Head of caudate nucleus (tissue), 42 donors: Measurements from ENCODE around the gene GNRH2.
"Not testable (repeated sequence)": the region's sequence is repeated elsewhere in the genome, so short reads cannot be mapped to it uniquely, and the experiment has no call there.

ENCODE experiments used
- DNase-seq, 42 donors: peaks; one replicate each; pipeline versions ENCODE4 v3.0.0 to v3.0.0-alpha.2; 2020 to 2021; ENCODE audit warnings: mixed read lengths in 7 of 42
- intact Hi-C: fragments of 100-400 bp; cut with DNase I; formaldehyde crosslinking; loops from one replicate; pipeline ENCODE4 v1.15.0; 2022

Gene GNRH2

GRCh38 chr20:3039426-3039825 lies 4.0 kb upstream of the GNRH2 start:
- intact Hi-C loops, result no loop called here
- no peak for DNase-seq

GRCh38 chr20:3040086-3040485 lies 3.3 kb upstream of the GNRH2 start:
- DNase-seq, result no peak
- intact Hi-C loops, result loop anchor here (10.0 kb wide), 1 partner anchor 275 kb away; no protein-coding TSS in a partner anchor

GRCh38 chr20:3041854-3042409 lies 1.5 kb upstream of the GNRH2 start:
- intact Hi-C loops, result loop anchor here (10.0 kb wide), 1 partner anchor 273 kb away; no protein-coding TSS in a partner anchor
- no peak for DNase-seq

- DNase-seq, result peak in 4 of 42 donors; percentile 12 to 47 (median 14)
These were observed 797 bp upstream of the GNRH2 start for GRCh38 chr20:3042625-3043024.

GRCh38 chr20:3044336-3044965 lies 1.0 kb downstream of the GNRH2 start:
- no peak for DNase-seq
- intact Hi-C loops, result loop anchor here (10.0 kb wide), 1 partner anchor 270 kb away; no protein-coding TSS in a partner anchor

More at GRCh38 chr20:3042625-3043024, 797 bp upstream of the GNRH2 start:
- intact Hi-C loops, result loop anchor here (10.0 kb wide), 1 partner anchor 272 kb away; no protein-coding TSS in a partner anchor

- DNase-seq, result peak in 33 of 42 donors; percentile 50 to 89 (median 77)
- intact Hi-C loops, result loop anchor here (5.0 to 10.0 kb wide), 2 partner anchors 173 to 270 kb away; partner anchors contain the start of gene PTPRA
These were observed 1.8 kb downstream of the GNRH2 start for GRCh38 chr20:3045042-3045815.

GRCh38 chr20:3045816-3046676 lies 2.6 kb downstream of the GNRH2 start, which contains the start of gene MRPS26:
Gene MRPS26, plus strand, starts transcription at chr20:3046052. Its CDS starts 17 bp downstream, at chr20:3046069.
- peak; percentile 72 to 96 (median 92) for DNase-seq
- intact Hi-C loops, result loop anchor here (5.0 to 10.0 kb wide), 2 partner anchors 174 to 269 kb away; partner anchors contain the start of gene PTPRA

GRCh38 chr20:3046677-3047462 lies 3.4 kb downstream of the GNRH2 start:
- DNase-seq, result peak; percentile 29 to 83 (median 53)
- intact Hi-C loops, result loop anchor here (5.0 to 10.0 kb wide), 2 partner anchors 175 to 268 kb away; partner anchors contain the start of gene PTPRA

GRCh38 chr20:3047486-3048419 lies 4.3 kb downstream of the GNRH2 start:
- no peak for DNase-seq
- intact Hi-C loops, result loop anchor here (5.0 to 10.0 kb wide), 2 partner anchors 175 to 267 kb away; partner anchors contain the start of gene PTPRA

- no peak for DNase-seq
- intact Hi-C loops, result loop anchor here (5.0 kb wide), 1 partner anchor 61 kb away; no protein-coding TSS in a partner anchor
These were observed 8.1 kb downstream of the GNRH2 start for GRCh38 chr20:3051385-3052019.

GRCh38 chr20:3059489-3059888 lies 16.1 kb downstream of the GNRH2 start:
- intact Hi-C loops, result no loop called here
- no peak for DNase-seq

- intact Hi-C loops, DNase-seq: not testable (repeated sequence)
These were observed 20.7 kb downstream of the GNRH2 start for GRCh38 chr20:3064119-3064518.

- intact Hi-C loops, result no loop called here
- DNase-seq, result no peak
These were observed 24.0 kb downstream of the GNRH2 start for GRCh38 chr20:3067139-3068014.

GRCh38 chr20:3068075-3068474 lies 24.7 kb downstream of the GNRH2 start:
- DNase-seq, result no peak
- intact Hi-C loops, result no loop called here
